HepG2 (cell line): Measurements from ENCODE around the gene MLLT10. TPM values are rescaled to one million over a fixed set of nuclear protein-coding genes. Genes with fewer than 3 reads are reported as not detected.
A peak's percentile ranks its signal among the peaks of the same experiment; 100 is the strongest.

Experiments used
- ATAD3A ChIP-seq: sonication (generic); formaldehyde crosslinking; IDR thresholded peaks from 2 replicates; pipeline ENCODE4 v1.4.0; 2020; ENCODE audit warnings: missing genetic modification reagents
- CBX5 ChIP-seq: sonication (generic); formaldehyde crosslinking; IDR thresholded peaks from 2 replicates; pipeline ENCODE4 v1.4.0; 2020; ENCODE audit warnings: missing genetic modification reagents, borderline replicate concordance
- DMTF1 ChIP-seq: sonication (generic); formaldehyde crosslinking; IDR thresholded peaks from 2 replicates; pipeline ENCODE4 v1.4.0; 2020; ENCODE audit warnings: mild to moderate bottlenecking, missing genetic modification reagents
- GZF1 ChIP-seq: sonication (generic); formaldehyde crosslinking; IDR thresholded peaks from 2 replicates; pipeline ENCODE4 v1.5.1; 2020; ENCODE audit warnings: mild to moderate bottlenecking, missing genetic modification reagents
- HBP1 ChIP-seq: IDR thresholded peaks from 2 replicates; pipeline ENCODE4 v1.6.1; 2016; ENCODE audit warnings: low read depth, control low read depth
- IKZF4 ChIP-seq: sonication (generic); formaldehyde crosslinking; IDR thresholded peaks from 2 replicates; pipeline ENCODE4 v1.5.1; 2020; ENCODE audit warnings: borderline replicate concordance, mild to moderate bottlenecking, low read depth, missing genetic modification reagents; ENCODE audit errors: not compliant biosample characterization
- LBX2 ChIP-seq: sonication (generic); formaldehyde crosslinking; IDR thresholded peaks from 2 replicates; pipeline ENCODE4 v1.5.0; 2020; ENCODE audit warnings: missing genetic modification reagents, mild to moderate bottlenecking, borderline replicate concordance
- NFE2L2 ChIP-seq: fragments of 150-350 bp; IDR thresholded peaks from 2 replicates; pipeline ENCODE4 v1.6.1; 2014; ENCODE audit warnings: low read length
- SIX4 ChIP-seq: sonication (generic); formaldehyde crosslinking; IDR thresholded peaks from 2 replicates; pipeline ENCODE4 v1.4.0; 2020; ENCODE audit warnings: missing genetic modification reagents
- ZNF331 ChIP-seq: sonication (generic); formaldehyde crosslinking; IDR thresholded peaks from 2 replicates; pipeline ENCODE4 v1.4.0; 2020; ENCODE audit warnings: missing genetic modification reagents
- ZNF468 ChIP-seq: sonication (generic); formaldehyde crosslinking; IDR thresholded peaks from 2 replicates; pipeline ENCODE4 v1.8.0; 2022; ENCODE audit warnings: mild to moderate bottlenecking, moderate library complexity, missing genetic modification reagents
- ZNF513 ChIP-seq: sonication (generic); formaldehyde crosslinking; conservative IDR thresholded peaks from 2 replicates; pipeline ENCODE4 v1.5.0; 2020; ENCODE audit warnings: missing genetic modification reagents
- ZNF646 ChIP-seq: sonication (generic); formaldehyde crosslinking; IDR thresholded peaks from 2 replicates; pipeline ENCODE4 v1.9.0; 2021; ENCODE audit warnings: mild to moderate bottlenecking, missing genetic modification reagents
- ZNF749 ChIP-seq: sonication (generic); formaldehyde crosslinking; IDR thresholded peaks from 2 replicates; pipeline ENCODE4 v1.8.0; 2022; ENCODE audit warnings: mild to moderate bottlenecking, missing genetic modification reagents, moderate library complexity, borderline replicate concordance
- ZNF850 ChIP-seq: sonication (generic); formaldehyde crosslinking; conservative IDR thresholded peaks from 2 replicates; pipeline ENCODE4 v1.9.0; 2021; ENCODE audit warnings: mild to moderate bottlenecking, missing genetic modification reagents
- polyA plus RNA-seq, 8 experiments: library from polyadenylated mRNA; depleted of rRNA in 3 of 8; stranded (reverse) in 7 of 8; unstranded in 1 of 8; fragments of >200 nt; fragmentation: Illumina TruSeq in 4 of 8; extraction: Trizol in 4 of 8; gene quantifications; 2 replicates each; pipeline versions ENCODE4 v1.2.1 to v1.2.3, GENCODE V29; 2011 to 2016; ENCODE audit warnings: low read depth in 4 of 8, missing spikeins in 1 of 8, mixed read lengths in 1 of 8; ENCODE audit not compliant: insufficient read depth in 1 of 8
- total RNA-seq, 5 experiments: library from RNA; depleted of rRNA; stranded (reverse); fragments of >200 nt; fragmentation: Illumina TruSeq; extraction: Trizol; gene quantifications; 2 replicates each; pipeline ENCODE4 v1.2.3, GENCODE V29; 2016; ENCODE audit warnings: low read depth in 1 of 5

Gene MLLT10
- total and polyA plus RNA-seq, 2 of the 13 experiments (the other 11 are each of a cell fraction or from before 2014, with no cell fraction given) = 51.3 to 84.1 TPM

GRCh38 chr10:21505711-21506278, 28.2 kb upstream of the MLLT10 start (continued):
- TF ChIP-seq DMTF1 (CRISPR knock-in tag) (no peak), NFE2L2 (no peak), ZNF850 (CRISPR knock-in tag) (no peak), ZNF513 (no peak), IKZF4 (CRISPR knock-in tag) (no peak), LBX2 (no peak), ZNF468 (CRISPR knock-in tag) (no peak), GZF1 (CRISPR knock-in tag) (peak; percentile 53; the same call in 1 of the 2 replicates), ZNF646 (no peak; the same call in 1 of the 2 replicates), CBX5 (CRISPR knock-in tag) (peak; percentile 95), ZNF331 (CRISPR knock-in tag) (peak; percentile 96), SIX4 (CRISPR knock-in tag) (peak; percentile 83), ZNF749 (CRISPR knock-in tag) (no peak), ATAD3A (CRISPR knock-in tag) (no peak), HBP1 (CRISPR knock-in tag) (peak; percentile 83; the same call in 1 of the 2 replicates)
